NCI-H226 (cell line): Measurements from ENCODE around the gene DYNLRB1.
"Not testable (repeated sequence)": the region's sequence is repeated elsewhere in the genome, so short reads cannot be mapped to it uniquely, and the experiment has no call there.

Source experiments
- DNase-seq: peaks from one replicate; pipeline ENCODE4 v3.0.0-alpha.2; 2015

The DYNLRB1 gene

GRCh38 chr20:34516247-34517113 is at the start of gene DYNLRB1:
Gene DYNLRB1, plus strand, starts transcription at chr20:34516422. Its CDS starts 37 bp downstream, at chr20:34516459.
- DNase-seq = peak; percentile 92

- no peak for DNase-seq
Measured at GRCh38 chr20:34468951-34469350, 47.3 kb upstream of the DYNLRB1 start.

- no peak for DNase-seq
Measured at GRCh38 chr20:34472246-34472925, 43.8 kb upstream of the DYNLRB1 start.

- DNase-seq = peak; percentile 32
Measured at GRCh38 chr20:34473262-34473883, 42.8 kb upstream of the DYNLRB1 start.

GRCh38 chr20:34475979-34476736 is 40.1 kb upstream of the DYNLRB1 start:
- DNase-seq = no peak

GRCh38 chr20:34479627-34480026 is 36.6 kb upstream of the DYNLRB1 start:
- no peak for DNase-seq

- not testable (repeated sequence) for DNase-seq
Measured at GRCh38 chr20:34482154-34482553, 34.1 kb upstream of the DYNLRB1 start.

- not testable (repeated sequence) for DNase-seq
Measured at GRCh38 chr20:34483585-34484220, 32.5 kb upstream of the DYNLRB1 start.

GRCh38 chr20:34485068-34485634 is 31.1 kb upstream of the DYNLRB1 start:
- no peak for DNase-seq

- DNase-seq = no peak
Measured at GRCh38 chr20:34491226-34491931, 24.8 kb upstream of the DYNLRB1 start.

- DNase-seq = no peak
Measured at GRCh38 chr20:34491932-34492509, 24.2 kb upstream of the DYNLRB1 start.

GRCh38 chr20:34493646-34494045 is 22.6 kb upstream of the DYNLRB1 start:
- no peak for DNase-seq

- DNase-seq = no peak
Measured at GRCh38 chr20:34495307-34495706, 20.9 kb upstream of the DYNLRB1 start.

GRCh38 chr20:34495916-34496315 is 20.3 kb upstream of the DYNLRB1 start:
- DNase-seq = no peak

GRCh38 chr20:34497596-34497995 is 18.6 kb upstream of the DYNLRB1 start:
- not testable (repeated sequence) for DNase-seq

GRCh38 chr20:34500823-34501222 is 15.4 kb upstream of the DYNLRB1 start:
- no peak for DNase-seq

GRCh38 chr20:34506480-34506879 is 9.7 kb upstream of the DYNLRB1 start:
- no peak for DNase-seq

- DNase-seq = no peak
Measured at GRCh38 chr20:34507702-34508413, 8.4 kb upstream of the DYNLRB1 start.

- no peak for DNase-seq
Measured at GRCh38 chr20:34510575-34510974, 5.6 kb upstream of the DYNLRB1 start.

- DNase-seq = no peak
Measured at GRCh38 chr20:34511891-34512265, 4.3 kb upstream of the DYNLRB1 start.
